HepG2 (cell line): Measurements from ENCODE around the gene LEPROT. TPM values are rescaled to one million over a fixed set of nuclear protein-coding genes. Genes with fewer than 3 reads are reported as not detected.

Experiments
- ATAC-seq: fragments of 200-7000 bp; cut with Tn5 transposase; 3 replicates; pipeline ENCODE4 v1.9.1; 2020; ENCODE audit warnings: mild to moderate bottlenecking, moderate library complexity
- BruUV-seq: library from RNA; stranded (reverse); fragments of 400-500 nt; replicated peaks from 2 replicates; lab custom pipeline; 2021; lab: Mats Ljungman, UMichigan
- CTCF ChIA-PET: fragments of 300-600 bp; formaldehyde crosslinking; extraction: SDS; loops from one replicate; lab custom pipeline; 2021; ENCODE audit warnings: low total read pairs, inconsistent platforms, low intra/inter-chr PET ratio; lab: Yijun Ruan, JAX
- POLR2A ChIA-PET: fragments of 350-600 bp; sonication (Branson Sonifier 250); formaldehyde crosslinking; loops from one replicate; lab custom pipeline; 2020; ENCODE audit warnings: antibody characterized with exemption, inconsistent platforms; lab: Yijun Ruan, JAX
- DNase-seq: peaks from one replicate; pipeline ENCODE4 v3.0.0-alpha.2; 2015; ENCODE audit warnings: low spot score
- FAIRE-seq: peaks from 3 replicates; lab custom pipeline; 2011; peaks lifted over from hg19 to GRCh38; lab: Jason Lieb, UNC
- H2AFZ ChIP-seq: one replicate; pipeline ENCODE4 v1.6.1; 2011; ENCODE audit warnings: low read length, inconsistent platforms
- H3K27ac ChIP-seq: fragments of 300-600 bp; 3 replicates; pipeline ENCODE4 v1.8.0; 2011; ENCODE audit warnings: mixed run types, mild to moderate bottlenecking, mixed read lengths, low read length, inconsistent platforms; ENCODE audit not compliant: insufficient read depth; ENCODE audit errors: extremely low read length
- H3K27me3 ChIP-seq, 2 experiments: fragments of 200-600 bp in 1 of 2; 2 replicates in 1 of 2; 3 replicates in 1 of 2; pipeline versions ENCODE4 v1.6.0 to v1.8.0; 2011; ENCODE audit warnings: low read length in 2 of 2, mild to moderate bottlenecking in 2 of 2, moderate library complexity in 2 of 2, inconsistent platforms in 1 of 2; ENCODE audit not compliant: insufficient read depth in 2 of 2, control insufficient read depth in 1 of 2
- H3K36me3 ChIP-seq, 2 experiments: fragments of 200-600 bp in 1 of 2; replicated peaks in 1 of 2; 2 replicates in 1 of 2; 3 replicates in 1 of 2; pipeline versions ENCODE4 v1.5.1 to v1.8.0; 2011; ENCODE audit warnings: low read length in 2 of 2, inconsistent platforms in 1 of 2; ENCODE audit not compliant: insufficient read depth in 2 of 2, control insufficient read depth in 1 of 2
- H3K4me1 ChIP-seq: 2 replicates; pipeline ENCODE4 v1.5.1; 2012; ENCODE audit warnings: low read length, inconsistent platforms; ENCODE audit not compliant: insufficient read depth
- H3K4me2 ChIP-seq: 2 replicates; pipeline ENCODE4 v1.6.0; 2011; ENCODE audit warnings: low read depth, low read length, inconsistent platforms
- H3K4me3 ChIP-seq, 3 experiments: fragments of 200-600 bp in 1 of 3; sonication (generic), shearing (Covaris generic) in 1 of 3; replicated peaks in 1 of 3; 2 replicates each; pipeline ENCODE4 v1.5.1; 2011 to 2016; ENCODE audit warnings: low read length in 3 of 3, inconsistent platforms in 2 of 3, low read depth in 2 of 3, mild to moderate bottlenecking in 2 of 3, control low read depth in 1 of 3, mixed read lengths in 1 of 3; ENCODE audit not compliant: insufficient read depth in 1 of 3
- H3K79me2 ChIP-seq: one replicate; pipeline ENCODE4 v1.6.1; 2011; ENCODE audit warnings: low read length, inconsistent platforms; ENCODE audit not compliant: insufficient read depth
- H3K9ac ChIP-seq: 2 replicates; pipeline ENCODE4 v1.6.0; 2011; ENCODE audit warnings: mild to moderate bottlenecking, low read depth, low read length, inconsistent platforms; ENCODE audit not compliant: insufficient read depth
- H3K9me3 ChIP-seq: 2 replicates; pipeline ENCODE4 v1.5.1; 2012; ENCODE audit warnings: mild to moderate bottlenecking, low read length
- H4K20me1 ChIP-seq: 2 replicates; pipeline ENCODE4 v1.6.0; 2011; ENCODE audit warnings: inconsistent platforms, mild to moderate bottlenecking, low read length, moderate library complexity; ENCODE audit not compliant: insufficient read depth
- CREM ChIP-seq, 2 experiments: sonication (generic) in 1 of 2; formaldehyde crosslinking in 1 of 2; IDR thresholded peaks; 2 replicates each; pipeline versions ENCODE4 v1.4.0 to v1.6.1; 2016 to 2020; ENCODE audit warnings: antibody characterized with exemption in 1 of 2, mild to moderate bottlenecking in 1 of 2, missing genetic modification reagents in 1 of 2
- DPF2 ChIP-seq: sonication (generic); formaldehyde crosslinking; IDR thresholded peaks from 2 replicates; pipeline ENCODE4 v1.4.0; 2020; ENCODE audit warnings: mild to moderate bottlenecking, low read depth, missing genetic modification reagents, borderline replicate concordance
- FOXM1 ChIP-seq: sonication (generic); formaldehyde crosslinking; IDR thresholded peaks from 2 replicates; pipeline ENCODE4 v1.5.0; 2020; ENCODE audit warnings: missing genetic modification reagents
- HNF4G ChIP-seq, 2 experiments: sonication (generic) in 1 of 2; formaldehyde crosslinking in 1 of 2; IDR thresholded peaks; 2 replicates each; pipeline versions ENCODE4 v1.4.0 to v1.6.1; 2011 to 2020; ENCODE audit warnings: borderline replicate concordance in 2 of 2, low read depth in 2 of 2, mild to moderate bottlenecking in 2 of 2, low read length in 1 of 2, missing genetic modification reagents in 1 of 2, moderate library complexity in 1 of 2
- MBD4 ChIP-seq: IDR thresholded peaks from 2 replicates; pipeline ENCODE4 v1.6.1; 2012; ENCODE audit warnings: low read length, inconsistent platforms, borderline replicate concordance
- PAXIP1 ChIP-seq: sonication (generic); formaldehyde crosslinking; conservative IDR thresholded peaks from 2 replicates; pipeline ENCODE4 v1.4.0; 2020; ENCODE audit warnings: mild to moderate bottlenecking, missing genetic modification reagents, moderate library complexity
- RBFOX2 ChIP-seq: fragments of 200-400 bp; formaldehyde crosslinking; IDR thresholded peaks from 2 replicates; pipeline ENCODE4 v1.6.1; 2017; ENCODE audit warnings: low read depth, mild to moderate bottlenecking, low read length
- SCMH1 ChIP-seq: sonication (generic); formaldehyde crosslinking; IDR thresholded peaks from 2 replicates; pipeline ENCODE4 v1.9.0; 2021; ENCODE audit warnings: missing genetic modification reagents, mild to moderate bottlenecking, borderline replicate concordance
- ZBTB3 ChIP-seq: sonication (generic); formaldehyde crosslinking; IDR thresholded peaks from 2 replicates; pipeline ENCODE4 v1.4.0; 2020; ENCODE audit warnings: low read depth, mild to moderate bottlenecking, moderate library complexity, missing genetic modification reagents, borderline replicate concordance
- ZNF274 ChIP-seq: sonication (generic); formaldehyde crosslinking; IDR thresholded peaks from 2 replicates; pipeline ENCODE4 v1.5.1; 2020; ENCODE audit warnings: mild to moderate bottlenecking, missing genetic modification reagents
- ZNF484 ChIP-seq: sonication (generic); formaldehyde crosslinking; IDR thresholded peaks from 2 replicates; pipeline ENCODE4 v1.5.1; 2020; ENCODE audit warnings: mild to moderate bottlenecking, low read depth, missing genetic modification reagents, borderline replicate concordance
- ZNF564 ChIP-seq: sonication (generic); formaldehyde crosslinking; IDR thresholded peaks from 2 replicates; pipeline ENCODE4 v1.8.1; 2023; ENCODE audit warnings: mild to moderate bottlenecking, missing genetic modification reagents
- WGBS: methylation state at CpG from one replicate; pipeline ENCODE4 v1.1.6; 2017; ENCODE audit warnings: low lambda C conversion rate; 5-methylcytosine and 5-hydroxymethylcytosine counted together
- in situ Hi-C: cut with HindIII; loops from 2 replicates; pipeline ENCODE4 v1.10.0; 2017; ENCODE audit warnings: low pct_unique_long_range_greater_than_20kb; ENCODE audit not compliant: extremely low pct_ligation_motif_present
- intact Hi-C: fragments of 100-400 bp; cut with micrococcal nuclease; formaldehyde crosslinking; loops from one replicate; pipeline ENCODE4 v1.10.0; 2022; ENCODE audit not compliant: unreplicated experiment
- polyA plus RNA-seq, 8 experiments: library from polyadenylated mRNA; depleted of rRNA in 3 of 8; stranded (reverse) in 7 of 8; unstranded in 1 of 8; fragments of >200 nt; fragmentation: Illumina TruSeq in 4 of 8; extraction: Trizol in 4 of 8; gene quantifications; 2 replicates each; pipeline versions ENCODE4 v1.2.1 to v1.2.3, GENCODE V29; 2011 to 2016; ENCODE audit warnings: low read depth in 4 of 8, missing spikeins in 1 of 8, mixed read lengths in 1 of 8; ENCODE audit not compliant: insufficient read depth in 1 of 8
- total RNA-seq, 5 experiments: library from RNA; depleted of rRNA; stranded (reverse); fragments of >200 nt; fragmentation: Illumina TruSeq; extraction: Trizol; gene quantifications; 2 replicates each; pipeline ENCODE4 v1.2.3, GENCODE V29; 2016; ENCODE audit warnings: low read depth in 1 of 5

The LEPROT gene
- total and polyA plus RNA-seq, 2 of the 13 experiments (the other 11 are each of a cell fraction or from before 2014, with no cell fraction given) = 36.8 to 51.4 TPM

- intact Hi-C loops = loop anchor here (5.0 to 10.0 kb wide), 4 partner anchors 43 to 359 kb away; partner anchors contain the start of gene AK4
- no peak overlapping the region for H3K9ac ChIP-seq
- H3K27ac ChIP-seq = no peak overlapping the region
- no peak for FAIRE-seq
- peaks cover 38% of the 10 kb centered on the region for H3K79me2 ChIP-seq
- no peak overlapping the region for H3K4me3 ChIP-seq
- H3K36me3 ChIP-seq = peaks cover 0 to 29% of the 10 kb centered on the region in 2 experiments; a peak in 4 of 5 replicates
- H2AFZ ChIP-seq = no peak overlapping the region
- no peaks in the 10 kb centered on the region for H3K9me3 ChIP-seq
- 93% methylated on average over 2 of the region's 2 CpGs for WGBS
- peaks cover 53% of the 10 kb centered on the region for H3K4me1 ChIP-seq
- CTCF ChIA-PET = no interaction called here
- in situ Hi-C loops = no loop called here
- POLR2A ChIA-PET = interaction anchor here (1.6 kb wide), 1 partner anchor 45 kb away, joined by 3 read pairs; no protein-coding TSS in a partner anchor
- H3K4me2 ChIP-seq = 0 out of 2 replicates have a peak overlapping the region, but pooled peaks have one; percentile 5
- TF ChIP-seq ZBTB3 (CRISPR knock-in tag) (no peak), CREM (IDR thresholded peaks at IDR 0.05) (no peak), CREM (CRISPR knock-in tag; IDR thresholded peaks at IDR 0.05) (no peak), FOXM1 (no peak), RBFOX2 (0 out of 2 replicates have a peak, but pooled peaks have one; percentile 5)
- TF ChIP-seq, all 625 proteins: peak for 1
- DNase-seq (no peak), ATAC-seq (no peak)
- no TSS peak for BruUV-seq
- no peaks in the 10 kb centered on the region; a peak in 1 of 5 replicates for H3K27me3 ChIP-seq
- no peaks in the 10 kb centered on the region for H4K20me1 ChIP-seq
These were observed 3.6 kb downstream of the LEPROT start for GRCh38 chr1:65423884-65424572.

- Histone ChIP-seq H3K79me2 (peaks cover 38% of the 10 kb centered on the region), H3K4me3 (no peak overlapping the region), H3K36me3 (peaks cover 0 to 32% of the 10 kb centered on the region in 2 experiments; a peak in 4 of 5 replicates), H4K20me1 (no peaks in the 10 kb centered on the region), H3K4me1 (peaks cover 48% of the 10 kb centered on the region), H3K4me2 (no peak overlapping the region), H3K27me3 (no peaks in the 10 kb centered on the region; a peak in 1 of 5 replicates), H3K9ac (no peak overlapping the region), H3K27ac (no peak overlapping the region), H2AFZ (no peak overlapping the region), H3K9me3 (no peaks in the 10 kb centered on the region)
- no TSS peak for BruUV-seq
- DNase-seq = no peak
- WGBS = 78% methylated on average over 1 of the region's 1 CpG
- TF ChIP-seq SCMH1 (CRISPR knock-in tag) (no peak), ZNF564 (peak; percentile 70; the same call in 1 of the 2 replicates), PAXIP1 (CRISPR knock-in tag) (no peak), DPF2 (CRISPR knock-in tag) (no peak), HNF4G (IDR thresholded peaks at IDR 0.05; ENCODE audit: borderline replicate concordance, low read depth, low read length) (no peak), HNF4G (CRISPR knock-in tag; IDR thresholded peaks at IDR 0.05; ENCODE audit: borderline replicate concordance, low read depth) (no peak), ZNF274 (no peak), MBD4 (no peak), ZNF484 (CRISPR knock-in tag) (no peak)
- in situ Hi-C loops = no loop called here
- CTCF ChIA-PET = no interaction called here
- no peak for FAIRE-seq
- no peak for ATAC-seq
- POLR2A ChIA-PET = interaction anchor here (1.6 kb wide), 1 partner anchor 45 kb away, joined by 3 read pairs; no protein-coding TSS in a partner anchor
- intact Hi-C loops = loop anchor here (5.0 to 10.0 kb wide), 4 partner anchors 43 to 360 kb away; partner anchors contain the start of gene AK4
These were observed 4.1 kb downstream of the LEPROT start for GRCh38 chr1:65424573-65424889.
